Activated CD8-positive, alpha-beta memory T cell treated with anti-CD3 and anti-CD28 coated beads for 48 hours (primary cell): ENCODE measurements around the gene FRS3.

ENCODE experiments used
- DNase-seq, 3 experiments: peaks; one replicate each; pipeline ENCODE4 v3.0.0-alpha.2; 2020; ENCODE audit warnings: low read depth in 2 of 3, low spot score in 2 of 3

Gene FRS3

DNA sequence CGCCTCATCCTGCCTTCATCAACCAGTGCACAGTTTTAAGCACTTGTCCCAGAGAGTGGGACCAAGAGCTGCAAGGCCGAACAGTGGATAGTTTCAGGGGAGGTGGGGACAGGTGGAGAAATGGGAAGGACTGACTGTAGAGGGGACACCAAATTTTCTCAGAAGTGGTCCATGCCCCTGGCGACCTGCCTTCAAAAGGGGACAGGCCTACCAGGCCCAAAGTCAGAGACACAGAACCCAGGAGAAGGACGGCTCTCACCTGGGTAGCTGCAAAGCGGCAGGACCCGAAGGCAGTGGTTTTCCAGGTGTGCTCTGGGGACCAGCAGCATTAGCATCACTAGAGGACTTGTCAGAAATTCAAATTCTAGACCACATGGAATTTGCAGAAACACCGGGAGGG, 50.1 kb downstream of the FRS3 start:
- no peak for DNase-seq

DNA sequence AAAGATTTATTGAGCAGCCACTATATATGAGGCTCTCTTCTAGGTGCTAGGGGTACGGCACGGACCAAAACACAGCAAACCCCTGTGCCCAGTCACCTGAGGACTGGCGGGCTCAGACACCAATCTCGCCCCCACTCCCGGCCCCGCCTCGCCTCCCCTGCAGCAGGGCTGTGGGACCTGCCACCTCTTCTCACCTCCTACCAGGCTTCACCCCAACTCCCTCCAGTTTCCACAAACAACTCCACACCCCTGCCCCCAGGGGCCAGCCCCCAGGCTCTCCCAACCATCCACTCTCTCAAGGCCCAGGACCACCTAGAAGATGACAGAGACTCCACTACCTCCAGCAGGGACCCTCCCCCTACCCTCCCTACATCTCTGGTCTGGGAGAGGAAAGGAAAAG, 50.7 kb downstream of the FRS3 start:
- no peak for DNase-seq

DNA sequence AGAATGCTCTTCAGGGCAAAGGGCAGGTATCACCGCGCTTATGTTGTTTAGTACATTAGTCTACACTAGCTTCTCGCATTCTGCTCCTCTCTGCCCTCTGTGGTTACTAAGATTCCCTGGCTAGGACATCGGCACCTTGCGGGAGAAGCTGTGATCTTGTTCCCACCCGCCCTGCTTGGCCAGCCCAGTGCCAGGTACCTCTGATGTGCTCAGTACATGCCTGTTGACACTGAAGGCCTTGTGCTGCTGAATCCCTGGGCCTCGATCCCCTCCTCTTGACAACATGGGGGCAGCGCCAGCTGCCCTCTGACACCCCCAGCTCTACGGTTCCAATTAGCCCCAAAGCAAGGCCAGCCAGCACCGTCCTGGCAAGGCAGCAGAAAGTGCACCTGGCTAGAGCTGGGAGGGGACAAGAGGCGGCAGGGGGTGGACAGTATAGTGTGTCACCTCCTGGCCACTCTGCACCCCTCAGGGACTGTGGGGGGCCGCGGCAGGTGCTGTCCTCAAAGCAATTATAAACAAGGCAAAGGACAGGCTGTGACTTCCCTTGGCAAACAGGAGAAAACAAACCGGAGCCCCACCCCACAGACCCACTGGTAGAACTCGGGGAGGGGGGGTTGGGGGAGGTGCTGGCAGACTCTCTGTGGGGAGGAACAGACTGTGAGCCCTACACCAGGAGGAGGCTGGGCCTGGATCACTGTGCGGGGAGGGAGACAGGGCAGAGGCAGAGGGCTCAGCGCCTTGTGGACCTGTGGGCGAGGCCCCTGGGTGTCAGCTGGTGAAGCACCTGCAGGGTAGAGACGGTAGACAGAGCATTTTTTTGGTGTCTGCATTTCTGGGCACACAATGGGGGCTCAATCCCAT, 51.4 kb downstream of the FRS3 start:
- DNase-seq: no peak

DNA sequence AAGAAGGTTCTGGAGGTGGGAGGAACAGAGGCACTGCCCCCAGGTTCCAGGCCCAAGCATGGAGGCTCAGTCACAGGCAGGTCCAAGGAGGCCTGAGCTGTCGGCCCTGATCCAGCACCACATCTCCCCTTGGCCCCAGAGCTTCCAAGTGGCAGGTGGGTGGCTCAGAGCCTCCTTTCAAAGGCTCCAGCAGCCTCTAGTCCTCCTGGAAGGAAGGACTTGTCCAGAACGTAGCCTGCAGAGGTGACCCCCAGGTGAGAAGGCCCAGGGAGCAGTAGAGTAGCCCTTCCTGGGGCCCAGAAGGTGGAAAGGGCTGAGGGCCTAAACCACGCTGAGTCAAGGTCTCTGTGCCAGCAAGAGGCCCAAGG, 52.0 kb downstream of the FRS3 start:
- no peak for DNase-seq

DNA sequence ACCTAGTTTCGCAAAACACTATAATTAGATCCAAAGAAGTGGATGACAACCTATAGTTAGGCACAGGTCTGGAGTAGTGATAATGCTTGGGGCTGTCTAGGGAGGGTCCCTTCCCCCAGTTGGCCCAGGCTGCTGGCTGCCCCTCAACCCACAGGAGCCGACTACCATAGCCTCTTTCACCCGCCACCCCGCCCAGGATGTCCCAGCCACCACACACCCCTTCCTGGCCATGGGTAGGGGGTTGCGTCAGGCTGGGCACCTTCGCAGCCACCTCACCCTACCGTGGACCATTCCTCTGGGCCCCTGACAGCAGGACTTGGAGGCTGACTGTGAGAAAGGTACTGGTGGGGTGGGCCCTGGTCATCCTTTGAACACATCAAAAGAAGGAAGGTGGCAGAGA, 52.8 kb downstream of the FRS3 start:
- no peak for DNase-seq

DNA sequence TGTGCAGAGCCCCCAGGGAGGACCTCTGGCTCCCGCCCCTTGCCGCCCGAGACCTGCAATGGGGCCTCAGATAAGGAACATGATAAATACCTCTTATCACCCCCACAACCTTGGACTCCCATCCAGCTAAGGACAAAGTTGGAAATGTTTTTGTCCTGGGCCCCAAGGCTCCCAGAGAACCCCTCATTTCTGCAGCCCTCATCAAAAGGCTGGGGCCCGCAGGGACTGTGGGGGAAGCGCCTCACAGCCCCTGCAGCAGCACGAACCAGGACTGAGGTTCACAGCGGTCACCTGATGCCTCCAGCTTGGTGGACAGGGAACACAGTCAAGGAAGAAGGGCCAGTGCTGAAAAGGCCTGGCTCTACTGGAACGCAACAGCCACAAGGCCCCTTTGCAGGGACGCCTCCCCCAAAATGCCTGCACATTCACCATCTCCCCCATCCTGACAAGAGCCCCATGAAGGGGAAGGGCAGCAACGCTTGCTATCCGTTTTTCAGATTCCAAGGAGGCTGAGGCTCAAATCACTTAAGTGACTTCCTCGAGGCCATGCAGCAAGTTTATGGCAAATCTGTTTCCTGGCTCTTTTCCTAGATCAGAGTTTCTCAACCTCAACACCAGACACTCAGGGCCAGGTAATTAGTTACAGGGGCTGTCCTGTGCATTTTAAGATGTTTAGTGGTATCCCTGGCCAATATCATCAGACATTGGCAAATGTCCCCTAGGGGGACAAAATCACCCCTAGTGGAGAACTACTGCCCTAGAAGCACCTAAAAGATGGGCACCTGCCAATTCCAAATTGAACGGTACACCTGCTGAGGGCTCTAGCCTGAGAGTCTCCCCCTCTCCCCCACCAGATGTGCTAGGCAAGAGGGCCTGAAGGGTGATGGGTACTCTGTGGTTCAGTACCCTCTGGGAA, 54.9 kb downstream of the FRS3 start:
- DNase-seq: no peak

DNA sequence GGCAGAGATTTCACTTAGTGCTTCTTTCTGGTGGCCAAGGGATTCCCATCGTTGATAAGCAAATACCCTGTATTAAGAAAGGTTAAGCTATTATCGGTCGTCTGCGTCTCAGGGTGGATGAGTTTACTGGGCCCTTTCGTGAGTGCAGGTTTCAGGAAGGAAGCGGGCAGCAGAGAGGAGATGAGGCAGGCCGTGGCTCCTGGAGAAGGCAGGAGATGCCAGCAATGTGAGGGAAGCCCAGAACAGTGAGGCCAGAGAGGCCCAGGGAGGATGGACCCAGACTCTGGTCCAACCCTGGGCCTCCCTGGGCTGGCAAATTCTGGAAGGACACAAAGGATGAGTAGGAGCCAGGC, 55.5 kb downstream of the FRS3 start:
- no peak for DNase-seq

DNA sequence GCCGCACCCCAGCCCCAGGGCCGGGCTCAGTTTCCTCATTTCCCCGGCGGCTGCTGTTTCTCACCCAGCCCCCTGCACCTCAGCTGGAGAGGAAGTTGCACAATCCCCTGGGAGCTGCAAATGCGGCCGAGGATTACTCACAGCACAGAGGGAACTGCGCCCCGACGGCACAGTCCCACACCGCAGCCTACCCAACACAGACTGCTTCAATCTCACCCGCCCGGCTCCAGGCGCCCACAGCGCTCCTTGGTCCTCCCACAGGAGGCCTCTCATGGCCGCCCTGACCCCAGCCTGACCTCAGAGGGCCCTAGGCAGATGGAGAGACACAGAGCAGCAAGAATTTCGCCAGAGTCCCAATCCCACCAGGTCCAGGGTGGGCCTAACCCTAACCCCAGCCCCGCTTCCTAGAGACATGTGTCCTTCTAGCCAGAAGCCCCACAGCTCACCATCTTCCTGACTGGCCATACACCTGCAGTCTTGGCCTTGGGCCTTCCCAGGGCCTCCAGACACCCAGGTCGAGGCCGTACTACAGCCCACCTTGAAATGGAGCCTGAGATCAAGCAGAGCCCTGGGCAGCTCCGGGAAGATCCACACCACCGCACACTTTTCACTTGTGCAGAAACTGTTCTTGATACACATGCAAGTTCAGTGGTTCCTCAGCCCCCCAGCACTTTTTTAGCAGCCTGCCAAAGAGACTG, 56.0 kb downstream of the FRS3 start:
- DNase-seq: no peak

DNA sequence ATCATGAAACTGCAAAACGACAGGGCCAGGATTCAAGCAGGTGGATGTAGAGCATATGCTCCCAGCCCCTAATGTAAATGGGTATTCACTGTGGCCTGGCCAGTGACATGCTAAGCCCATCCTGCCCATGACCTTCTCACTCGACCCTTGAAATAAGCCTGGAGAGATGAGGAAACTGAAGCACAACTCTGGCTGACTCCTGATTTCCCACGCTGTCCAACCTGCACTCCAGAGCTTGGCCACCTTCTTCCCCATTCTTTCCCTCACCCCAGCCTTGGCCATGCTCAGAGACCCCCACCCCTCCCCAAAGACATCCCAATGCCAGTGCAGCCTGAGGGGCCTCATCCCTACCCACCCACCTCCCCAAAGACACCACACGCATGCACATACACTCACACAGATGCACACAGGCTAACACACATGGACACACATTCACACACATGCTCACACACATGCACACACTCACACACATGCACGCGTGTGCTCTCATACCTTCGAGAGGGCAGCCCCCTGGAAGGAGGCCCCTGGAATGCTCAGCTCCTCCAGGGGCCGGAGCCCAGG, 56.7 kb downstream of the FRS3 start:
- DNase-seq: no peak

DNA sequence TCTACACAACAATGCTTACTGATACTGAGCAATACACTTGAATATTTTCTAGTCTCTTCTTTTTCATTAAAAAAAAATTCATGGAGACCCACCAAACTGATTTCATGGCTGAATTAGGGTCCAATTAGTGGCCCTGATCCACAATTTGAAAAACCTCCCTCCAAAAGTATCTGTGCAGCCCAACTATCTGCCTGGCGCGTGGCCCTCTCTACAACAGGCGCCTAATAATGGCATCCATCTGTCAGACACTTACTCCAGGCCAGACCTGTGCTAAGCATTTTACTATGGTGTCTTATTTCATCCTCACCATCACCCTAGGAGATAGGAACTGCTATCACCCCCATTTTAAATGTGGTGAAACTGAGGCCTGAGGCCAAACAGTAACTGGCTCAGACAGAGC, 58.3 kb downstream of the FRS3 start:
- no peak for DNase-seq

DNA sequence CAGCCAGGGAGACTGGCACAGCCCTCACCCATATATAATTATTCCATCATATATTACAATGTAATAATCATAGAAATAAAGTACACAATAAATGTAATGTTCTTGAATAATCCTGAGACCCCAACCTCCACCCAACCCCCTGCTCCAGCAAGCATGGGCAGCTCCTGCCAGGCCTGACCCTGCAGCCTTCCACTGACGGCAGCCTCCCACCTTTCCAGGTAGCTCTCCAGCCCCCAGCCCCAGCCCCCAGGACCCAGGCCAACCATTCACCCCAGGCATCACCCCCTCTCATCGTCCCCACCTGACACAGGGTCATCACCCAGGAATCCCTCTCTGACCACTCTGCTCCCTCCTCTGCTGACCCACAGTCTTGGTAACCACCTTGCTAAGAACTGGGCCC, 58.9 kb downstream of the FRS3 start:
- no peak for DNase-seq

DNA sequence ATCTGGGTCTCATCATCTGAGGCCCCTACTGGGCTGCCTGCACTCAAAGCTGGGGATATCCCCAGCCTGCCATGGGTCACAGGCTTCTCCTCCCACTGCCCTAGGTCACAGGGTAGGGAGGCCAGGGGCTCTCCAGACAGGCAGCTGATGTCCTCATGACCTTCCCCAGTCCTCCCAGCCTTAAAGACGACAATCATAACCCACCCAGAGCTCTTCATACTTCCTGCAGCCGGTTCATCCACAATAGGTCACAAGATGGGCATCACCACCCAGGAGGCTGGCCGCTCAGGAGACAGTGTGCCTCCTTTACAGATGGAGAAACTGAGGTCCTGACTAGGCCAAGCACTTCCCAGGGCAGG, 59.5 kb downstream of the FRS3 start:
- DNase-seq: no peak
